ENCODE measurements around the gene GNG12. TPM values are rescaled to one million over a fixed set of nuclear protein-coding genes. Genes with fewer than 3 reads are reported as not detected.

Gene GNG12
- total RNA-seq, 2 donors from 2014 or later = 77.1 to 131 TPM

- Histone ChIP-seq H3K27ac (no peak overlapping the region), H3K4me1 (no peaks in the 10 kb centered on the region), H3K9me3 (no peaks in the 10 kb centered on the region), H3K9ac (ENCODE audit: low read depth in 2 of 2, low read length in 2 of 2) (no peak overlapping the region), H3K27me3 (no peaks in the 10 kb centered on the region), H3K36me3 (no peaks in the 10 kb centered on the region), H3K4me3 (no peak overlapping the region)
- TF ChIP-seq, protein P1, sequence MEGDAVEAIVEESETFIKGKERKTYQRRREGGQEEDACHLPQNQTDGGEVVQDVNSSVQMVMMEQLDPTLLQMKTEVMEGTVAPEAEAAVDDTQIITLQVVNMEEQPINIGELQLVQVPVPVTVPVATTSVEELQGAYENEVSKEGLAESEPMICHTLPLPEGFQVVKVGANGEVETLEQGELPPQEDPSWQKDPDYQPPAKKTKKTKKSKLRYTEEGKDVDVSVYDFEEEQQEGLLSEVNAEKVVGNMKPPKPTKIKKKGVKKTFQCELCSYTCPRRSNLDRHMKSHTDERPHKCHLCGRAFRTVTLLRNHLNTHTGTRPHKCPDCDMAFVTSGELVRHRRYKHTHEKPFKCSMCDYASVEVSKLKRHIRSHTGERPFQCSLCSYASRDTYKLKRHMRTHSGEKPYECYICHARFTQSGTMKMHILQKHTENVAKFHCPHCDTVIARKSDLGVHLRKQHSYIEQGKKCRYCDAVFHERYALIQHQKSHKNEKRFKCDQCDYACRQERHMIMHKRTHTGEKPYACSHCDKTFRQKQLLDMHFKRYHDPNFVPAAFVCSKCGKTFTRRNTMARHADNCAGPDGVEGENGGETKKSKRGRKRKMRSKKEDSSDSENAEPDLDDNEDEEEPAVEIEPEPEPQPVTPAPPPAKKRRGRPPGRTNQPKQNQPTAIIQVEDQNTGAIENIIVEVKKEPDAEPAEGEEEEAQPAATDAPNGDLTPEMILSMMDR (IDR thresholded peaks at IDR 0.05) = no peak
- intact Hi-C loops (cut with DNase I) = no loop called here
- no peak for DNase-seq
Observed at GRCh38 chr1:67843746-67844145, 10.5 kb upstream of the GNG12 start.

GRCh38 chr1:67843331-67843730 lies 10.1 kb upstream of the GNG12 start:
- Histone ChIP-seq H3K9ac (ENCODE audit: low read depth in 2 of 2, low read length in 2 of 2) (no peak overlapping the region), H3K4me1 (no peaks in the 10 kb centered on the region), H3K9me3 (no peaks in the 10 kb centered on the region), H3K36me3 (no peaks in the 10 kb centered on the region), H3K27me3 (no peaks in the 10 kb centered on the region), H3K27ac (no peak overlapping the region), H3K4me3 (no peak overlapping the region)
- intact Hi-C loops (cut with DNase I) = no loop called here
- TF ChIP-seq, protein P1 (IDR thresholded peaks at IDR 0.05) = no peak
- DNase-seq = no peak

DNA sequence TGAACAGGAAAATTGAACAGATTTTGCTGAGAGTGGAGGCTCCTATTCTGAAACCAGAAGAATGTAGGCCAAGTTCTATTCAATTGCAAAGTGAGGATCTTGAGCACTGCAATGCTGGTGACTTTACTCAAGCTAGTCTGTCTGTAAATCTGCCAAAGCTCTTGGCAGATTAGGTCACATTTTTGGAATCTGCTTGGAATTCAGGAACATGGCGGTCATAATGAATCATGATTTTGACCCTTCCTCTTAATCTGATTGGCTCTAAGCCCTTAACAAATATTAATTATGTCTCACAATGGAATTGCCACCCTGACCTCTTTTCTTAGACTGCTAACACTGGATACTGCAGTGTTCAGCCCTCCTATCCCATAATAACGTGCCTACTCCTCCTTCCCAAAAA lies 7.2 kb upstream of the GNG12 start:
- Histone ChIP-seq H3K4me3 (no peak overlapping the region), H3K27ac (no peak overlapping the region), H3K9me3 (no peaks in the 10 kb centered on the region), H3K4me1 (no peaks in the 10 kb centered on the region), H3K36me3 (no peaks in the 10 kb centered on the region), H3K9ac (ENCODE audit: low read depth in 2 of 2, low read length in 2 of 2) (no peak overlapping the region), H3K27me3 (no peaks in the 10 kb centered on the region)
- no peak for DNase-seq
- intact Hi-C loops (cut with DNase I) = no loop called here
- TF ChIP-seq, protein P1 (IDR thresholded peaks at IDR 0.05) = no peak

- no peak for DNase-seq
- Histone ChIP-seq H3K9me3 (no peaks in the 10 kb centered on the region), H3K9ac (ENCODE audit: low read depth in 2 of 2, low read length in 2 of 2) (no peak overlapping the region), H3K27ac (no peak overlapping the region), H3K36me3 (no peaks in the 10 kb centered on the region), H3K4me1 (no peaks in the 10 kb centered on the region), H3K27me3 (no peaks in the 10 kb centered on the region), H3K4me3 (no peak overlapping the region)
- intact Hi-C loops (cut with DNase I) = no loop called here
- TF ChIP-seq, protein P1 (IDR thresholded peaks at IDR 0.05) = no peak
Observed at GRCh38 chr1:67839826-67840225, 6.6 kb upstream of the GNG12 start.

DNA sequence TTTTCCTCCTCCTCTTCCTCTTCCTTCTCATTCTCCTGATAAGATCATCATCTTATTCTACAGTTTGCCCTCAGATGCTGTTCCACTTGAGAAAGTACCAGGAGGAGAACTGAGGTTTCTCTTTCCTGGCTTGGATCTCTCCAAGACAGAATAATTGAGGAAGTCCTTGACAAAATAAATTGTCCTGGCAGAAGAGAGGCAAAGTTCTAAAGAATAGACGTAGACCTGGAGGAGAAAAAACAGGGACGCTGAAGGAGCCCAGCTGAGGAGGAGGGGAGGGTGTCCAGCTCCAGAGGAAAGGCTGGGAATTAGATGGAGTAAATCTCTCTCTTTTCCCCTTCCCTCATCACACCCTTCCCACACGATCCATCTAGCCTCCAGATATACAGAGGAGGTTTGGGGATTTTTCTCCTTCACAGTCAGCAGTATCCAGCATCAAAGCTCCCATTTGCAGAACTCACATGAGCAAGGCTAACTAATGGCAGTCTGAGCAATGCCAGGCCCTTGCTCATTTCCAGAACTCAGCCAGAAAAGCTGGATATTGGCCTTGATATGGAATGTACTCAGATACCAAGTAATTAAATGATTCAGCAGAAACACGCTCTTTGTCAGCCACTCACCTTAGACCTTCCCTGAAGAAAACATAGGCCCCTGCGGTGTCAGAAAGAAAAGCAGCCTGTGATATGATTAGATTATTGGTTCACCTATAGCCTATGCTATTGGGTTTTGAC lies 5.1 kb upstream of the GNG12 start:
- H3K36me3 ChIP-seq = no peaks in the 10 kb centered on the region
- H3K4me1 ChIP-seq = no peaks in the 10 kb centered on the region
- H3K9me3 ChIP-seq = no peaks in the 10 kb centered on the region
- H3K9ac ChIP-seq (ENCODE audit: low read depth in 2 of 2, low read length in 2 of 2) = no peak overlapping the region
- DNase-seq = no peak
- H3K27ac ChIP-seq = no peak overlapping the region
- TF ChIP-seq, protein P1 (IDR thresholded peaks at IDR 0.05) = no peak
- no peaks in the 10 kb centered on the region for H3K27me3 ChIP-seq
- H3K4me3 ChIP-seq = no peak overlapping the region
- intact Hi-C loops (cut with DNase I) = no loop called here
